Upper lobe of left lung (tissue), 4 donors: ENCODE results near the gene FBXW7.

Source experiments
- CTCF ChIP-seq, 6 experiments: fragments of 450-650 bp in 4 of 6; fragments of 200-600 bp in 2 of 6; sonication (generic) in 2 of 6; IDR thresholded peaks; one replicate each; pipeline ENCODE4 v1.5.1; 2016 to 2019; ENCODE audit warnings: antibody characterized with exemption in 6 of 6
- EP300 ChIP-seq, 4 donors: sonication (generic); formaldehyde crosslinking; IDR thresholded peaks; one replicate each; pipeline ENCODE4 v1.5.1; 2017; ENCODE audit warnings: antibody characterized with exemption in 4 of 4, control low read depth in 2 of 4
- POLR2A ChIP-seq, 4 donors: fragments of 450-650 bp; IDR thresholded peaks; one replicate each; pipeline ENCODE4 v1.5.1; 2016 to 2017; ENCODE audit warnings: antibody characterized with exemption in 4 of 4, mild to moderate bottlenecking in 2 of 4
- POLR2AphosphoS5 ChIP-seq, 2 donors: sonication (generic); formaldehyde crosslinking; IDR thresholded peaks; one replicate each; pipeline ENCODE4 v1.5.1; 2017; ENCODE audit warnings: antibody characterized with exemption in 2 of 2

- TF ChIP-seq POLR2A (IDR thresholded peaks at IDR 0.05) = no peak
- TF ChIP-seq CTCF (IDR thresholded peaks at IDR 0.05) = no peak
- no peak for TF ChIP-seq POLR2AphosphoS5 (IDR thresholded peaks at IDR 0.05)
- no peak for TF ChIP-seq EP300 (IDR thresholded peaks at IDR 0.05)
Observed at GRCh38 chr4:152571770-152572169, 35.9 kb upstream of the FBXW7 start.
